Stimulated activated CD4-positive, alpha-beta T cell treated with anti-CD3 and anti-CD28 coated beads, Interleukin-4, amount 100 ng/mL, for 4 hours (primary cell): Measurements from ENCODE around the gene UBE2D2.

Experiments
- DNase-seq, 2 experiments: peaks; one replicate each; pipeline ENCODE4 v3.0.0-alpha.2; 2020

UBE2D2 gene

DNA sequence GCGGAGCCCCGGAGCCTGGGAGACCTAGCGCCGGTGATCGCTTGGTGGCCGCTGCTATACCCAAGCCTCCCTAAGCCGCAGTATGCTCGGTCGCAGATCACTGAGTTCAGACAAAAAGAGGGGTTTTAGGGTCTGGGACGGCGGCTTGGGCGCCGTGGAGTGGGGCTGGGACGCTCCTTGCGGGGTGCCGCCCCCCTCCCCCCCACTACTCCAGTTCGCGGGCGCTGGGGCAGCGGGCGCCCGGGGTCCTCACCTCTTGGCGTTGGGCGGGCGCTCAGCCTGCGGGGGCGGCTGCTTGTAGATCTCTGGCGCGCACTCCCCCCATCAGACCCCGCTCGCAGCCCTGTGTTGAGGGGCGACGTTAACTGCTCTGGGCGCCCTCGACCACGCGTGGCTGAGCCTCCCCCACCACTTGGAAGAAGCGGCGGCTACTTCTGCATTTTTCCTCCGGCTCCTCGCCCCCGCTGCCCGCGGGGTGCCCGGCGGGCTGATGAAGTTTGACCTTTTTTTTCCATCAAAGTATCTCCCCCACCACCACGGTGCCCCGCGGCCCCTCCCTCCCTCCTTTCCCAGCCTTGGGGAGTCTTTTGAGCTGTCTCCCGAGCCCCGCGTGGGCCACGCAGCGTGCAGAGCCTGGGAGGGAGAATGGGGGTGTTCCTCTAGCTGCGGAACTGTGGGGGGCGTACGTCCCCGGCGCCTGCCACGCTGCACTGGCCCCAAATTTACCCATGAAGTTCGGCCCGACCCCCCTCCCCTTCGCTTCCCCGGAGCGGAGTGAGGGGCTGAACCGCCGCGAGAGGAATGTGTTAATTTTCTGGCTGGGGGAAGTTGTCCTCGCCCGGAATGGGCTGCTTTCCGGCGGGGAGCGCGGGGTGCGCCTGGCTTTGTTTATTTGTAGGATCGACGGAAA, 88.2 kb downstream of the UBE2D2 start:
- DNase-seq: no peak

GRCh38 chr5:139650031-139650688, 89.0 kb downstream of the UBE2D2 start:
- no peak for DNase-seq

- no peak for DNase-seq
Observed at GRCh38 chr5:139650689-139651042, 89.5 kb downstream of the UBE2D2 start.

DNA sequence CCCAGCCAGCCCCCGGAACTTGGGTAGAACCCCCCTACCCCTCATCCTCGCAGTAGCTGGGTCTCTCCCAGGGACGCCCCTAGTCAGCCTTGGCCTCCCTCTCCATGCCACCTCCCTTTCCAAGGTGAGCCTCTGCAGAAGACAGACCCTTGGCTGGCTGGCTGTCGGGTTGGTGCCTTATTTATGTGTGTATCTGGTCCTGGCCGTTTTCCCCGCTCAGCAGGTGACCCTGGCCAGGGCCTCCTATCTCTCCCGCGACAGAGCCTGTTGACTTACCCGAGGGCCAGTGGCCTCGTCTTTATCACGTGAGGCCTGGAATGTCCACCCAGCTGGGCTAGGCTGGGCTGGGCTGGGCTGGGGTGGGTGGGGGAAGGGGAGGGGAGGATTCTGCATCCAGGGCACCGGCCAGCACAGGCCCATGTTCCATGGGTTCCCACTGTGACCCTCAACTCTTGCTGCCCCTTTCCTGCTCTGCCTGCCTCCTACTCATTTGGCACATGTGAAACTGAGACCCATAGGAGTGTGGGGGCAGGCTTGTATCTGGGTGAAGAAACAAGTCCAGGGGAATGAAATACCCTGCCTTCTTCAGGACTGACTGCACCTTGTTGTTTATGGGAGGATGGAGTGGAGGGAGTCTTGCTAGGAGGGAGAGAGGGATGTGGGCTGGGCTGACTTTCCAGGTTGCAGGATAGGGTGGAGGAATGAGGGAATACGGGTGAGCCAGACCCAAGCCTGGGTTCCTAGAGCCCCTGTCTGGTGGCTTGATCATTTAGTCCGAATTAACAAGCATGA, 90.1 kb downstream of the UBE2D2 start:
- no peak for DNase-seq

GRCh38 chr5:139651853-139652787, 91.0 kb downstream of the UBE2D2 start:
- DNase-seq: peak in 1 of 2 experiments; percentile 63

GRCh38 chr5:139652788-139653241, 91.7 kb downstream of the UBE2D2 start:
- DNase-seq: no peak

GRCh38 chr5:139653616-139654015, 92.5 kb downstream of the UBE2D2 start:
- DNase-seq: no peak

- no peak for DNase-seq
Observed at GRCh38 chr5:139654464-139654863, 93.3 kb downstream of the UBE2D2 start.

GRCh38 chr5:139654871-139655491, 93.8 kb downstream of the UBE2D2 start:
- DNase-seq: no peak

DNA sequence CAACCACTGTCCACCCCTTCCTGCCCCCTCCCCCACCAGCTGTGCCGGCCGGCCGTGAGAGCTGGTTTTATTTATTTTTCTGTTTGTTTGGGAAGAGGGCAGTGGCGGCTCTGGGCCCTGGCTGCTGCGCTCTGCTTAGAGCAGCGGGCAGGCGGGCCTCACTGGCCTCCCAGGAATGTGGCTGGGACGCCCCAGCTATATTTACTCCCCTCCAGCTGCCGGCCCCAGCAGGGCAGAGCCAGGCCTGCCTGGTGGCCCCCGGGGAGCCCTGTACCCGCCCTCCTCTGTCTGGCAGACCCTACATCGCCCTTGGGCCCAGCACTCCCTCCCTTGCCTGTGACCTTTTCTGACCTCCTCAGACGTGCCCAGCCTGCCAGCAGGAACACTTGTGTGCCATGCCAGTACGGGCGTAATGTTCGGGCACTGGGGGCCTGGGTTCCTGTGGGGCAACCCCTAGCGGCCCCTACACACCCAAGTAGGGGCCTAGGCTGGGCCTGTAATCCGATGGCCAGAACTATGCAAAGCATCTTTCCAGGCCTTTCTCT, 94.7 kb downstream of the UBE2D2 start:
- DNase-seq: no peak

DNA sequence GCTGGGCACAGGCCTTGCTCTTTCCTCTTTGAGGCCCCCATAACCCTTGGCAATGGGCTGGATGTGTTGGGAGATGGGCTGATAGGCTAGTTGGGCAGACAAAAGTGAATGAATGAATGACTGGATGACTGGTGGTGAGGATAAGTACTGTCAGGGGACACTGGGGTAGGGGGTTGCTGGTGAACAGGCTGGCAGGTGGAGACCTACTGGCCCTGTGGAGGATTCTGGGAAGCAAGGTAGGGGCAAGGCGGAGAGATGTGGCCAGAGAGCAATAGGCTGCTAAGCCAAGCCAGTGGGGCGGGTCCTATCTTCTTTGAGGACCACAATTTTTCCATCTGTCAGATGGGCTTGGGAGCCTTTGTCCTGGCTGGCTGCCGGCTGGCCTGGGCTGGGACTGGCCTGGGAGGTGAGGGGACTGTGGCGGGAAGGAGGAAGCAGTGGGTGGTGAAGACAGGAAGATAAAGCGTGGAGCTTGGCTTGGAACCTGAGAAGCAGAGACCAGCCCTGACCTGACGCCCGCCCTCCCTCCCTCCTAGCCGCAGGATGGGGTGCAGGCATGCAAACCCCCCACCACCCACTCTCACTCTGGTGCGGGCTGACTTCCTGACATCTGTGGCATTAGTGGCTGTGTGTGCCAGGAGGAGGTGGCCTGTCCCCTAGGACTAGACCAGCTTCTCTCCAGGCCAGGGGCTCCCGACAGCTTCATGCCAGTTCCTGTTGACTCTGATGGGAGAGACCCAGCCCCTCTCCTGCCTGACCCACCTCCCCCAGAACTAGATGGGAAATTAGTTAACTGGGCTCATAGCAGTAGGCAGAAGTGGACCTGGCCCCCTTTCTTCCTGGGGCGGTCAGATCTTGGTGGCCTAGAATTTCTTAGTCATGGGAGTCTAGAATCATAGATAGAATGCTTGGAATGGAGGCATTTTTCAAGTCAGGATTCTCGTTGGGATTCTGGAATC, 96.5 kb downstream of the UBE2D2 start:
- DNase-seq: no peak

DNA sequence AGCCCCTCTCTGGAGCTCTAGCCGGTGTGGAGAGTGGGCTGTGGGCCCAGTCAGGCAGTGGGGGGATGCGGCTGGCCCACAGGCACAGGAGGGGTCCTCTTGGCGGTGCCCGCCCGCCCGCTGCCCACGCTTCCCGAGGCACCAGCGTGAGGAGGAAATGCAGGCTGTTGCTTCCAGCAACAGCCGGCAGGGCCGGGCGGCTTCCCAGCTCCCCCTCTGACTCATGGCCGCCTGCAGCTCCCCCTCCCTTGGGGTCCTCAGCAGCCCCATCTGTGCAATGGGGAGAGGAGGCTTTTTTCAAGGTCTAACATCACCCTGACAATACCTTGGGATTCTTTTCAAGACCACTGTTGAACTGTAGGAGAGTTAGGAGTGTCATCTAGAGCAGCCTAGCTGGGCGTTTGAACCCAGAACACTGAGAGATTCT, 97.4 kb downstream of the UBE2D2 start:
- no peak for DNase-seq

- DNase-seq: no peak
Observed at GRCh38 chr5:139658928-139659667, 98.0 kb downstream of the UBE2D2 start.

DNA sequence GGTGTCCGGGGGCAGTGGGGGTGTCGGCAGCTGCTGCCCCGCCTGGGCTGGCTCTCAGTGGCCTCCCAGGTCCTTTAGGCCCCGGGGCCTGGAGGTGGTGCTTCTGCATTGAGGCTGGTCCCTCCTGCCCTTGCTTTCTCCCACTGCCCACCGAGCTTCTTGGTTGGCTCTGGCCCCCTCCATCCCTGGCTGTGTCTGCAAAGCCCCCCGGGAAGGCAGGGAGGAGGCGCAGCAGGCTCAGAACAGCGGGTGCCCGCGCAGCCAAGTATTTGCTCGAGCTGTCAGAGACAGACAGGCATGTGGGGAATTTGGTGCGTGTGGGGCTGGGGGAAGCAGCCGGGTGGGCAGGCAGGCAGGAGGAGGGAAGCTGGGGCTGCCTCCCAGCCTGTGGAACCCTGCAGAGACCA, 98.6 kb downstream of the UBE2D2 start:
- DNase-seq: no peak

DNA sequence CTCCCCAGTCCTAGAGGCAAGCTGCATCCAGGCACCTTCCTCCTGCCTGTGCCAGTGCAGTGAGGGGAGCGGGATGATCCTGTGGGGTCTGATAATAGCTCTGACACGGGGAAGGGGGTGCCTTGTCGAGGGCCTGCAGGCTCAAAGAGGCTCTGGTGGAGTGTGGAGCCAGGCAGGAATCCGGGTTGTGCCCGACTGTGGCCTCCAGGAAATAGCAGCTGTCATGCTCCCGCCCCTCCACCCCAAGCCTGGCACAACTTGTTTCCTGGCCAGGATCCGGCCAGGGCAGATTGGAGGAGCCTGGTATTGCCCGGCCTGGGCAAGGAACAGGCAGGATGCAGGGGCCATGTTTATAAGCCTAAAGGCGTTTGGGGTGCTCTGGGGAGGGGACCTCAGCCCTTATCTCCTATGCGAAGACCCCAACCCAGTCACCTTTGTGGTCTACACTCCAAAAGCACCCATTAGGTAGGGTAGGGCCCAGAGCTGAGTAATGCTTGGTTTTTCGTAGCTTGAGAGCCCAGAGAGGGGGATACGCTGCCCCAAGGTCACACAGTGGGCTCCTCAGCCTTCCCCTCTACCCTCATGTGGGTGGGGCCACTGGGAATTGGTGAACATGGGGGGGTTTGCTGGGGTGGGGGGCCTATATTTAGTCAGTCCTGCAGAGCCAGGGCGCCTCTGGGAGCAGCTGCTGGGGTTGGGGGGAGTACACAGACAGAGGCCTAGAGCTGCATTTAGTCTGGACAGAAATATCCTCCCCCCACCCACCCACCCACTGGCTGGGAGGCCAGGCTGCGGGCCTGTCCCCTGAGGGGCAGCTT, 99.2 kb downstream of the UBE2D2 start:
- DNase-seq: no peak

DNA sequence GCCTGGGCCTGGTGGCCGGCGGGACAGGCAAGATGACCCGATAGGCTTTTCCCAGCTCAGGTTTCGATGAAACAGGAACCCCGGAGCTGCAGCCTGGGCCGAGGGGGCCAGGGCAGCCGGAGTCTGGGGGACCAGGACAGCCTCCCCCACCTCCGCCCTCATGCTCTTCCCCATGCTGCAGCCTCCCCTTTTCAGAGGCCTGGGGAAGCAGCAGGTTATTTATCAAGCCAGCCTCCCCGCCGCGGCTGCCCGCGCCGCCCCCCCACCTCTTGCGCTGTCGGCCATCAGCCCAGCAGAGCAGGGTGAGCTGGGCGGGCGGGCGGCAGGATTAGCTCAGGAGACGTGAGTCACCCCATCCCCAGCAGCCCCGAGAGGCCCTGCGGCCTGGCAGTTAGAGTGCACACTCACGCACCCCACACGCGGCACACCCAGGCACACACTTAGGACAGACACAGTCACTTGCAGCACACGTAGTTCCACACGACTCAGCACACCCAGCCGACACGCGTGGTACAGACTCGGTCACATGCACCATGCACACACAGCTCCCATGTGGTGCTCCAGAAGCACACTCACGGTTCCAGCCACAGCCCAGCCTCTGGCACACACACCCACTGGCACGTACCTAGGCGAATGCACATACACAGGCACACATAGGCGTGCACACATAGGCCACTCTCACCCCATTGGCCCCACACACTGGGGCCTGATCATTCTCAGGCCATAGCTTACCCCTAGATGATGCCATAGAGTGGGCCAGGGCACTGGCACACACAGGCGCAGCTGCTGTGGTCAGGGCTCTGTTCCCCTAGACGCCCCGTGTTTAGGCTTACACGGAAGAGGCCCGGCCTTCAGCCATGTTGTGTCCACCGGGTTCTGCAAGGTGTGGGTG, 100.0 kb downstream of the UBE2D2 start:
- no peak for DNase-seq

- DNase-seq: no peak
Observed at GRCh38 chr5:139662617-139663016, 101.5 kb downstream of the UBE2D2 start.
